GM12801 (cell line): Measurements from ENCODE around the gene KIF18B.

ENCODE experiments used
- CTCF ChIP-seq: IDR thresholded peaks from one replicate; pipeline ENCODE4 v1.5.1; 2011; ENCODE audit warnings: control low read depth; ENCODE audit not compliant: insufficient read length; ENCODE audit errors: extremely low read depth

The KIF18B gene

GRCh38 chr17:44960691-44961090, 13.1 kb upstream of the KIF18B start:
- no peak for TF ChIP-seq CTCF

GRCh38 chr17:44959821-44960531, 12.4 kb upstream of the KIF18B start:
- TF ChIP-seq CTCF = no peak

- TF ChIP-seq CTCF = no peak
Measured at GRCh38 chr17:44956998-44957981, 9.7 kb upstream of the KIF18B start.

- no peak for TF ChIP-seq CTCF
Measured at GRCh38 chr17:44955674-44956425, 8.3 kb upstream of the KIF18B start.

- TF ChIP-seq CTCF = no peak
Measured at GRCh38 chr17:44952946-44953475, 5.4 kb upstream of the KIF18B start.

- no peak for TF ChIP-seq CTCF
Measured at GRCh38 chr17:44948315-44948795, 782 bp upstream of the KIF18B start.
